ENCODE data around the gene PIGN. TPM values are rescaled to one million over a fixed set of nuclear protein-coding genes. Genes with fewer than 3 reads are reported as not detected.
A peak's percentile ranks its signal among the peaks of the same experiment; 100 is the strongest.

The PIGN gene
- total RNA-seq, 1 experiment from 2014 or later: 8.1 TPM

DNA sequence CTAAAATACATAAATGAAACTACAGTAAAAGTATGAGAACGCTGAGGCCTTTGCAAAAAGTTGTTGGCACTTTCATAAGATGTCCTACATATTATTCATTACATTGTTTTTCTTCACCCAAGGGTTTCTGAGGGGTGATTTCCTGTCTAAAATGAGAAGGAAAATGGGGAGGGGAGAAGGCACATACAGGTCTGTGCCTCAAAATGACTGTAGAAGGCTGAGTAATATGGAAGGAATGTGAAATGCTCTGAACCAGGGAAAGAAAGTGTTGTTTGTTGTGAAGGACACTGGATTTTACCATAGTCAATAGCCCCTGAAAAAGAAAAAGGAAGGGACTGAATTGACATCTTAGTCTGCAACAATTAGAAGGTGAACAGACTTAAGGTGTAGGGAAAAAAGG, 194.6 kb downstream of the PIGN start:
- in situ Hi-C loops (cut with HindIII; ENCODE audit: low pct_unique_long_range_greater_than_20kb, low sequenced_read_pairs): no loop called here
- DNase-seq (ENCODE audit: low read depth): peak; percentile 1

- no peak for DNase-seq (ENCODE audit: low read depth)
- in situ Hi-C loops (cut with HindIII; ENCODE audit: low pct_unique_long_range_greater_than_20kb, low sequenced_read_pairs): no loop called here
Measured at GRCh38 chr18:61991836-61992235, 195.0 kb downstream of the PIGN start.

DNA sequence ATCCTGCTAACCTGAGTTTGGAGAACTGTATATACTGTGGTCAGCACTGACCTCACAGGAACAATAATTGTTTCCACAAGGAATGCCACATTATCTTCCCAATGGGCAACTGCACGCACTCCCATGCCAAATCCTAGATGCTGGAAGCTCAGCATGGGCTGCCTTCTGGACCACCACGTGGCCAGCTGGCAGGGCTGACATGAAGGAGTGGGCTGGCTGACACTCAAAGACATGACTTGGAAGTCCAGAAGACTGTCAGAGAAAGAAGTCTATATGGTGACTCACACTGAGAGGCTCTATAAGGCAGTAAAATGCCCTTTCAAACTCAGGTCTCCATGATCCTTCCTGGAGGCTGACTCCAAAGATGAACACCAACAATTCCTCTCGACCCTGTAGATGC, 195.7 kb downstream of the PIGN start:
- in situ Hi-C loops (cut with HindIII; ENCODE audit: low pct_unique_long_range_greater_than_20kb, low sequenced_read_pairs): no loop called here
- DNase-seq (ENCODE audit: low read depth): no peak

Other genes starting within 250 kb of the PIGN start
- gene RELCH, start 199 bp upstream of the PIGN start, total RNA-seq (2014; rRNA removed; shearing (Covaris generic); ENCODE audit: low replicate concordance): 13.9 and 26.3 TPM in 2 replicates
- gene TNFRSF11A, start 138.3 kb upstream of the PIGN start, total RNA-seq (2014; rRNA removed; shearing (Covaris generic); ENCODE audit: low replicate concordance): 1.3 and 4.3 TPM in 2 replicates